ENCODE results near the gene ATXN7L2. TPM values are rescaled to one million over a fixed set of nuclear protein-coding genes. Genes with fewer than 3 reads are reported as not detected.

ATXN7L2 gene
- total RNA-seq, 1 donor from 2014 or later, result 5.5 TPM

DNA sequence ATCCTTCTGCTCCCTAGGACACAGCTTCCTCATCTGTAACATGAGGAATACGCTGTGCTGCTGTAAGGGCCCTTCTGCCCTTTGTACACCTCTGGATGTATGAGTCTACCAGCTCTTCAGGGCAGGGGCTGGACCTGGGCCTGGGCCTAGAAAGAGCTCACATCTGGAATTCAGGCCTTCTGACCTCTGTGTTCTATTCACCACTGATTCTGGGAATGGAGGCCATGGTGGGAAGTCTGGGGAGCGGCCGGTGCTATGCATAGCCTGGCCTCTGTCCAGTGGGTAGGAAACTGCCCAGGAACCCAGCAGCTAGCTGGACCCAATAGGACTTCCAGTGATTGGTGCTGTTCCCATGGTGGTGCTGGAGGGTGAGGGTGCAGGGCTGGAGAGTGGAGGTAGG, 45.0 kb downstream of the ATXN7L2 start:
- H3K27me3 Mint-ChIP-seq (ENCODE audit: low read depth, unreplicated experiment), result peaks cover 27% of the 10 kb centered on the region
- H3K27ac ChIP-seq (ENCODE audit: low read depth, low read length), result no peak overlapping the region
- FAIRE-seq, result no peak
- H3K27me3 ChIP-seq (ENCODE audit: insufficient read depth, low read length), result peaks cover 10% of the 10 kb centered on the region
- no peak overlapping the region for H3K27ac Mint-ChIP-seq (ENCODE audit: unreplicated experiment)
- H3K4me2 ChIP-seq (ENCODE audit: low read length), result no peak overlapping the region
- H4K20me1 ChIP-seq (ENCODE audit: insufficient read depth, low read length), result no peaks in the 10 kb centered on the region
- no peaks in the 10 kb centered on the region for H3K36me3 Mint-ChIP-seq (ENCODE audit: low read depth, unreplicated experiment)
- H3K79me2 ChIP-seq (ENCODE audit: insufficient read depth, low read length), result no peaks in the 10 kb centered on the region
- DNase-seq (ENCODE audit: low read depth), result no peak
- H3K9me3 ChIP-seq (ENCODE audit: insufficient read depth, low read depth, low read length), result no peaks in the 10 kb centered on the region
- peaks cover 18% of the 10 kb centered on the region for H3K4me1 Mint-ChIP-seq (ENCODE audit: low read depth, unreplicated experiment)
- H3K9me3 Mint-ChIP-seq (ENCODE audit: unreplicated experiment), result no peaks in the 10 kb centered on the region
- H3K9ac ChIP-seq (ENCODE audit: low read length), result no peak overlapping the region
- no peak for TF ChIP-seq EZH2 (IDR thresholded peaks at IDR 0.05; ENCODE audit: insufficient read depth, low read length)
- TF ChIP-seq CTCF (IDR thresholded peaks at IDR 0.05; ENCODE audit: insufficient read depth, low read depth, low read length), result no peak
- no peaks in the 10 kb centered on the region for H3K36me3 ChIP-seq (ENCODE audit: insufficient read depth, low read length)
- H3K4me3 ChIP-seq (ENCODE audit: insufficient read depth, low read depth, low read length), result no peak overlapping the region
- H3K4me1 ChIP-seq (ENCODE audit: insufficient read depth, low read length), result peaks cover 6% of the 10 kb centered on the region
- no peak overlapping the region for H3K4me3 Mint-ChIP-seq (ENCODE audit: unreplicated experiment)
- H2AFZ ChIP-seq (ENCODE audit: low read depth, low read length), result no peak overlapping the region

GRCh38 chr1:109529881-109530456, 46.3 kb downstream of the ATXN7L2 start:
- H3K4me3 ChIP-seq (ENCODE audit: insufficient read depth, low read depth, low read length), result no peak overlapping the region
- Mint-ChIP-seq H3K27ac (ENCODE audit: unreplicated experiment) (no peak overlapping the region), H3K9me3 (ENCODE audit: unreplicated experiment) (no peaks in the 10 kb centered on the region), H3K36me3 (ENCODE audit: low read depth, unreplicated experiment) (no peaks in the 10 kb centered on the region), H3K27me3 (ENCODE audit: low read depth, unreplicated experiment) (peaks cover 27% of the 10 kb centered on the region), H3K4me1 (ENCODE audit: low read depth, unreplicated experiment) (peaks cover 18% of the 10 kb centered on the region), H3K4me3 (ENCODE audit: unreplicated experiment) (no peak overlapping the region)
- H3K4me1 ChIP-seq (ENCODE audit: insufficient read depth, low read length), result peaks cover 6% of the 10 kb centered on the region
- H3K9ac ChIP-seq (ENCODE audit: low read length), result no peak overlapping the region
- H3K36me3 ChIP-seq (ENCODE audit: insufficient read depth, low read length), result no peaks in the 10 kb centered on the region
- no peak overlapping the region for H2AFZ ChIP-seq (ENCODE audit: low read depth, low read length)
- peaks cover 10% of the 10 kb centered on the region for H3K27me3 ChIP-seq (ENCODE audit: insufficient read depth, low read length)
- no peaks in the 10 kb centered on the region for H4K20me1 ChIP-seq (ENCODE audit: insufficient read depth, low read length)
- no peaks in the 10 kb centered on the region for H3K9me3 ChIP-seq (ENCODE audit: insufficient read depth, low read depth, low read length)
- no peak overlapping the region for H3K4me2 ChIP-seq (ENCODE audit: low read length)
- no peaks in the 10 kb centered on the region for H3K79me2 ChIP-seq (ENCODE audit: insufficient read depth, low read length)
- FAIRE-seq (no peak), DNase-seq (ENCODE audit: low read depth) (no peak)
- TF ChIP-seq EZH2 (IDR thresholded peaks at IDR 0.05; ENCODE audit: insufficient read depth, low read length) (no peak), CTCF (IDR thresholded peaks at IDR 0.05; ENCODE audit: insufficient read depth, low read depth, low read length) (no peak)
- H3K27ac ChIP-seq (ENCODE audit: low read depth, low read length), result no peak overlapping the region

DNA sequence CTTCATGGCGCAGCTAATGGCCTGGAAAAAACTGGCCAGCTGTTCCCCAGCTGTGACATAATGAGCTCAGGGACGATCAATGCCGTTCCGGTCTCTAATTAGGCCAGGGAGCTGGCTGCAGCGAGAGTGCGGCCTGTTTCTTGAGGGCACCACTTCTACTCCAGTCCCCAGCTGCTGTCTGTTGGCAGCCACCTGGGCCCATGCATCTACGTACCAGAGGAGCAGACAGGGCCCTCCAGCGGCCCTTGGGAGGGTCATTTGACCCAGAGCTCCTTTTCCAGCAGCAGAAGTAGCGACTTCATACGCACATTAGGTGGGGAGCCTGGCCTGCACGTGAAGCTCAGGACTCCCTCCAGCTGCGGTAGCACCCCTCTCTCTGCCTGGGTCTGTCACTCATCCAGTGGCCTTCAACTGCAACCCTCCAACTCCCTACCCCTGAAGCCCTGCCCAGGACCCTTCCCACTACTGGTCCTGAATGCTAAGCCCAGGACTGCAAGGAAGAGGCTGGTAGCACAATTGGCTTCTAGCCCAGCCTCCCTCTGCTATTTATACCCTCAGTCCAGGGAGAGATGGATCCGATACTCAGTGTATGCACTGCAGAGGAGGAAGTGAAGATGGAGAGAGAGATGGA, 46.9 kb downstream of the ATXN7L2 start:
- H3K27ac ChIP-seq (ENCODE audit: low read depth, low read length), result no peak overlapping the region
- Mint-ChIP-seq H3K4me1 (ENCODE audit: low read depth, unreplicated experiment) (peaks cover 21% of the 10 kb centered on the region), H3K9me3 (ENCODE audit: unreplicated experiment) (no peaks in the 10 kb centered on the region), H3K27me3 (ENCODE audit: low read depth, unreplicated experiment) (peaks cover 30% of the 10 kb centered on the region), H3K27ac (ENCODE audit: unreplicated experiment) (no peak overlapping the region), H3K4me3 (ENCODE audit: unreplicated experiment) (no peak overlapping the region), H3K36me3 (ENCODE audit: low read depth, unreplicated experiment) (no peaks in the 10 kb centered on the region)
- H3K27me3 ChIP-seq (ENCODE audit: insufficient read depth, low read length), result peaks cover 10% of the 10 kb centered on the region
- H4K20me1 ChIP-seq (ENCODE audit: insufficient read depth, low read length), result no peaks in the 10 kb centered on the region
- H3K9me3 ChIP-seq (ENCODE audit: insufficient read depth, low read depth, low read length), result no peaks in the 10 kb centered on the region
- peaks cover 6% of the 10 kb centered on the region for H3K4me1 ChIP-seq (ENCODE audit: insufficient read depth, low read length)
- H3K79me2 ChIP-seq (ENCODE audit: insufficient read depth, low read length), result no peaks in the 10 kb centered on the region
- DNase-seq (ENCODE audit: low read depth) (no peak), FAIRE-seq (no peak)
- no peak overlapping the region for H2AFZ ChIP-seq (ENCODE audit: low read depth, low read length)
- TF ChIP-seq EZH2 (IDR thresholded peaks at IDR 0.05; ENCODE audit: insufficient read depth, low read length), result no peak
- TF ChIP-seq CTCF (IDR thresholded peaks at IDR 0.05; ENCODE audit: insufficient read depth, low read depth, low read length), result no peak
- no peaks in the 10 kb centered on the region for H3K36me3 ChIP-seq (ENCODE audit: insufficient read depth, low read length)
- no peak overlapping the region for H3K4me3 ChIP-seq (ENCODE audit: insufficient read depth, low read depth, low read length)
- H3K4me2 ChIP-seq (ENCODE audit: low read length), result no peak overlapping the region
- no peak overlapping the region for H3K9ac ChIP-seq (ENCODE audit: low read length)
